22Rv1 (cell line): ENCODE data around the gene DNAJA4.

Source experiments
- ZFX ChIP-seq: fragments of 450-650 bp; IDR thresholded peaks from 2 replicates; pipeline ENCODE4 v1.6.1; 2017; ENCODE audit warnings: antibody characterized with exemption, borderline replicate concordance
- TF ChIP-seq, protein P1 (sequence below): fragments of 450-650 bp; IDR thresholded peaks from 2 replicates; pipeline ENCODE4 v1.5.1; 2017; ENCODE audit warnings: mild to moderate bottlenecking

DNA sequence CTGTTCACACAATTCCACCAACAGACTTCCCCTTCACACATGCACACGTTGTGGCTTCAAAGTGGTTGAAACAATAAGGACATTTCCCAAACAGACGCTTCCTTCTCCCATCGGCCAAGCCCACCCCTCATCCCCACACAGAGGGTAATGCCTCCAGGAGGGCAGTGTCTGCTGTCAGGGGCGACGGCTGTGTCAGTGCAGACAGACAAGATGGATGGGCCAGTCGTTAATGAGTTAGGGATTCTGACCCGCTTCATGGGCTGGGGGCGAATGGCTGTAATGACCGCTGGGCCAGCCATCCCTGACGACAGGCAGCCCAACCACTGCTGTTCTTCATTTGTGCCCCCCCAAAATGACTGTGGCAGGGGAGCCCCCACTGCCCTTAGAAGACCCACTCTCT, 55.2 kb downstream of the DNAJA4 start:
- TF ChIP-seq, protein P1, sequence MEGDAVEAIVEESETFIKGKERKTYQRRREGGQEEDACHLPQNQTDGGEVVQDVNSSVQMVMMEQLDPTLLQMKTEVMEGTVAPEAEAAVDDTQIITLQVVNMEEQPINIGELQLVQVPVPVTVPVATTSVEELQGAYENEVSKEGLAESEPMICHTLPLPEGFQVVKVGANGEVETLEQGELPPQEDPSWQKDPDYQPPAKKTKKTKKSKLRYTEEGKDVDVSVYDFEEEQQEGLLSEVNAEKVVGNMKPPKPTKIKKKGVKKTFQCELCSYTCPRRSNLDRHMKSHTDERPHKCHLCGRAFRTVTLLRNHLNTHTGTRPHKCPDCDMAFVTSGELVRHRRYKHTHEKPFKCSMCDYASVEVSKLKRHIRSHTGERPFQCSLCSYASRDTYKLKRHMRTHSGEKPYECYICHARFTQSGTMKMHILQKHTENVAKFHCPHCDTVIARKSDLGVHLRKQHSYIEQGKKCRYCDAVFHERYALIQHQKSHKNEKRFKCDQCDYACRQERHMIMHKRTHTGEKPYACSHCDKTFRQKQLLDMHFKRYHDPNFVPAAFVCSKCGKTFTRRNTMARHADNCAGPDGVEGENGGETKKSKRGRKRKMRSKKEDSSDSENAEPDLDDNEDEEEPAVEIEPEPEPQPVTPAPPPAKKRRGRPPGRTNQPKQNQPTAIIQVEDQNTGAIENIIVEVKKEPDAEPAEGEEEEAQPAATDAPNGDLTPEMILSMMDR = no peak
- no peak for TF ChIP-seq ZFX
